Sigmoid colon (tissue), 4 donors: ENCODE results near the gene TENT5C.

Experiments used
- CTCF ChIP-seq, 4 experiments: fragments of 450-650 bp in 3 of 4; fragments of 200-600 bp in 1 of 4; IDR thresholded peaks; one replicate each; pipeline ENCODE4 v1.5.1; 2016 to 2019; ENCODE audit warnings: antibody characterized with exemption in 4 of 4, mild to moderate bottlenecking in 3 of 4, moderate library complexity in 2 of 4
- POLR2AphosphoS5 ChIP-seq, 4 donors: sonication (generic); formaldehyde crosslinking; IDR thresholded peaks; one replicate each; pipeline ENCODE4 v1.6.1; 2017; ENCODE audit warnings: antibody characterized with exemption in 4 of 4

- TF ChIP-seq CTCF (IDR thresholded peaks at IDR 0.05) (no peak), POLR2AphosphoS5 (IDR thresholded peaks at IDR 0.05) (no peak)
Measured at GRCh38 chr1:117648015-117648414, 42.2 kb downstream of the TENT5C start.
